ENCODE measurements around the gene MRPL51. TPM values are rescaled to one million over a fixed set of nuclear protein-coding genes. Genes with fewer than 3 reads are reported as not detected.
A peak's percentile ranks its signal among the peaks of the same experiment; 100 is the strongest.

The MRPL51 gene
- total RNA-seq, 1 experiment from 2014 or later = 265 TPM

GRCh38 chr12:6520186-6520585, 27.1 kb upstream of the MRPL51 start:
- ChIA-PET RAD21 (ENCODE audit: low non-redundant PET in 1 of 2, low total read pairs in 2 of 2, uncharacterized antibody in 2 of 2, unreplicated experiment in 2 of 2) (no interaction called here), POLR2A (no interaction called here), CTCF (no interaction called here)
- no peak overlapping the region for H3K4me2 ChIP-seq (ENCODE audit: low read length)
- intact Hi-C loops (cut with micrococcal nuclease) = no loop called here
- no peaks in the 10 kb centered on the region for H3K4me1 ChIP-seq (ENCODE audit: control insufficient read depth in 1 of 2, insufficient read depth in 2 of 2, low read length in 2 of 2)
- H3K9me2 ChIP-seq (ENCODE audit: insufficient read depth) = no peaks in the 10 kb centered on the region
- TF ChIP-seq CEBPB (IDR thresholded peaks at IDR 0.05; ENCODE audit: low read depth) (no peak), SIN3A (IDR thresholded peaks at IDR 0.05; ENCODE audit: low read depth) (no peak), ZBTB33 (IDR thresholded peaks at IDR 0.05; ENCODE audit: extremely low read depth, insufficient replicate concordance, low read length) (no peak), JUND (IDR thresholded peaks at IDR 0.05) (no peak), EGR1 (IDR thresholded peaks at IDR 0.05; ENCODE audit: low read depth) (no peak), MAX (IDR thresholded peaks at IDR 0.05) (no peak), ELF1 (IDR thresholded peaks at IDR 0.05; ENCODE audit: borderline replicate concordance, low read depth) (no peak)
- TF ChIP-seq, protein P1, sequence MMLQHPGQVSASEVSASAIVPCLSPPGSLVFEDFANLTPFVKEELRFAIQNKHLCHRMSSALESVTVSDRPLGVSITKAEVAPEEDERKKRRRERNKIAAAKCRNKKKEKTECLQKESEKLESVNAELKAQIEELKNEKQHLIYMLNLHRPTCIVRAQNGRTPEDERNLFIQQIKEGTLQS (IDR thresholded peaks at IDR 0.05) = no peak
- BruUV-seq (replicated peaks) = no TSS peak
- ATAC-seq (no peak), DNase-seq (ENCODE audit: low read depth, low spot score) (no peak)
- no peaks in the 10 kb centered on the region for H4K20me1 ChIP-seq (ENCODE audit: insufficient read depth)
- H3K36me3 ChIP-seq (ENCODE audit: control insufficient read depth in 1 of 2, insufficient read depth in 2 of 2, low read length in 2 of 2) = peaks cover 72 to 75% of the 10 kb centered on the region in 2 experiments
- no peak overlapping the region for H3K9ac ChIP-seq (ENCODE audit: low read length)
- no peaks in the 10 kb centered on the region; the same call in 1 of the 2 replicates for H3K79me2 ChIP-seq (ENCODE audit: insufficient read depth, low read length)
- no peak overlapping the region for H3K27ac ChIP-seq (ENCODE audit: low read depth, low read length)
- no peak overlapping the region for H3K4me3 ChIP-seq (replicated peaks in 1 of 2; ENCODE audit: low read depth in 1 of 2, low read length in 2 of 2)
- H3K27me3 ChIP-seq (ENCODE audit: insufficient read depth, low read length) = no peaks in the 10 kb centered on the region
- no peaks in the 10 kb centered on the region for H3K9me3 ChIP-seq (ENCODE audit: control insufficient read depth in 1 of 2, insufficient read depth in 1 of 2, low read depth in 1 of 2, low read length in 2 of 2)
- no peak overlapping the region for H2AFZ ChIP-seq (ENCODE audit: low read depth, low read length, poor library complexity, severe bottlenecking)

GRCh38 chr12:6508087-6508486, 15.0 kb upstream of the MRPL51 start:
- POLR2A ChIA-PET = no interaction called here
- H3K4me3 ChIP-seq (replicated peaks in 1 of 2; ENCODE audit: low read depth in 1 of 2, low read length in 2 of 2) = no peak overlapping the region
- H4K20me1 ChIP-seq (ENCODE audit: insufficient read depth) = no peaks in the 10 kb centered on the region
- no peaks in the 10 kb centered on the region for H3K9me3 ChIP-seq (ENCODE audit: control insufficient read depth in 1 of 2, insufficient read depth in 1 of 2, low read depth in 1 of 2, low read length in 2 of 2)
- H2AFZ ChIP-seq (ENCODE audit: low read depth, low read length, poor library complexity, severe bottlenecking) = no peak overlapping the region
- no peak overlapping the region for H3K4me2 ChIP-seq (ENCODE audit: low read length)
- peaks cover 81% of the 10 kb centered on the region for H3K79me2 ChIP-seq (ENCODE audit: insufficient read depth, low read length)
- H3K27me3 ChIP-seq (ENCODE audit: insufficient read depth, low read length) = no peaks in the 10 kb centered on the region
- H3K9me2 ChIP-seq (ENCODE audit: insufficient read depth) = no peaks in the 10 kb centered on the region
- DNase-seq (ENCODE audit: low read depth, low spot score) (no peak), ATAC-seq (no peak)
- H3K9ac ChIP-seq (ENCODE audit: low read length) = no peak overlapping the region
- intact Hi-C loops (cut with micrococcal nuclease) = no loop called here
- no TSS peak for BruUV-seq (replicated peaks)
- peaks cover 28 to 58% of the 10 kb centered on the region in 2 experiments for H3K36me3 ChIP-seq (ENCODE audit: control insufficient read depth in 1 of 2, insufficient read depth in 2 of 2, low read length in 2 of 2)
- RAD21 ChIA-PET (ENCODE audit: low non-redundant PET in 1 of 2, low total read pairs in 2 of 2, uncharacterized antibody in 2 of 2, unreplicated experiment in 2 of 2) = no interaction called here
- H3K4me1 ChIP-seq (ENCODE audit: control insufficient read depth in 1 of 2, insufficient read depth in 2 of 2, low read length in 2 of 2) = peaks cover 12 to 14% of the 10 kb centered on the region in 2 experiments
- peak overlapping the region; percentile 25; the same call in 1 of the 2 replicates for H3K27ac ChIP-seq (ENCODE audit: low read depth, low read length)
- CTCF ChIA-PET = no interaction called here
- TF ChIP-seq YY1 (IDR thresholded peaks at IDR 0.05; ENCODE audit: extremely low read depth, insufficient replicate concordance, low read depth, low read length) (no peak), POLR2A (IDR thresholded peaks at IDR 0.05; ENCODE audit: borderline replicate concordance, extremely low read depth, insufficient read depth, insufficient read length) (no peak), JUND (IDR thresholded peaks at IDR 0.05) (no peak), FOSL1 (IDR thresholded peaks at IDR 0.05; ENCODE audit: low read depth) (no peak), ZFX (IDR thresholded peaks at IDR 0.05) (no peak), ELF1 (IDR thresholded peaks at IDR 0.05; ENCODE audit: borderline replicate concordance, low read depth) (no peak), EZH2 (IDR thresholded peaks at IDR 0.05) (no peak), MAX (IDR thresholded peaks at IDR 0.05) (no peak), ZNF274 (IDR thresholded peaks at IDR 0.05; ENCODE audit: low read depth, low read length) (no peak), ZBTB33 (IDR thresholded peaks at IDR 0.05; ENCODE audit: extremely low read depth, insufficient replicate concordance, low read length) (no peak), CEBPB (IDR thresholded peaks at IDR 0.05; ENCODE audit: low read depth) (no peak), EGR1 (IDR thresholded peaks at IDR 0.05; ENCODE audit: low read depth) (no peak), SIN3A (IDR thresholded peaks at IDR 0.05; ENCODE audit: low read depth) (no peak), CBX3 (IDR thresholded peaks at IDR 0.05; ENCODE audit: low read depth) (no peak)
- TF ChIP-seq, protein P1 (IDR thresholded peaks at IDR 0.05) = no peak

All from HCT116 (cell line).